ENCODE measurements around the gene RESP18.
"Not testable (repeated sequence)": the region's sequence is repeated elsewhere in the genome, so short reads cannot be mapped to it uniquely, and the experiment has no call there.

RESP18 gene

DNA sequence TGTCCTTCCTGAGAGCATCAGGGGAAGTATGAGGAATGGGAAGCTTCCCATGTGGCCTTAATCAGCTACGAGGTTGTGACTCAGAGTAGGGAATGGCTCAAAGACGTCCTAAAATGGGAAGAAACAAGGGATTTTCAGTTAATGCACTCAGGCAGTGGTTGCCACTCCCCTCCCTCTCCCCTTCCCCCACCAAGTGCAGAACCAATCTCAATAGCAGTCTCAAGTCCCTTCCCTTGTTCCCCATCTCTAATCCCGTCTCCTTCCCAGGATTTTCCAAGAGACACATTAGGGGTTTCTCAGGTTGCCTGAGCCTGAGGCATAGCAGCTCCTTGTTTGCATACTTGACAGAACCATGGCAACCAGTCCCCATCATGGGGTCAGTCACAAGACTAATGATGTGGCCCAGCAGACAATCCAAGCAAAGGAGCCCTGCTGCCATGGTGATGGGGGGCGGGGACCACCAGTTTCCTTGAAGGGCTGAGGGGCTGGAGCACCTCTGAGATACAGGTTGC, 18.2 kb upstream of the RESP18 start:
- H3K9me3 Mint-ChIP-seq: no peaks in the 10 kb centered on the region
- H3K4me3 Mint-ChIP-seq: no peak overlapping the region
- no peaks in the 10 kb centered on the region for H3K36me3 Mint-ChIP-seq
- ATAC-seq (replicated peaks): no peak
- no peak overlapping the region for H3K27ac Mint-ChIP-seq
- H3K4me1 Mint-ChIP-seq: no peaks in the 10 kb centered on the region
- peaks cover 48 to 60% of the 10 kb centered on the region in 2 donors for H3K27me3 Mint-ChIP-seq
- no peak for DNase-seq

DNA sequence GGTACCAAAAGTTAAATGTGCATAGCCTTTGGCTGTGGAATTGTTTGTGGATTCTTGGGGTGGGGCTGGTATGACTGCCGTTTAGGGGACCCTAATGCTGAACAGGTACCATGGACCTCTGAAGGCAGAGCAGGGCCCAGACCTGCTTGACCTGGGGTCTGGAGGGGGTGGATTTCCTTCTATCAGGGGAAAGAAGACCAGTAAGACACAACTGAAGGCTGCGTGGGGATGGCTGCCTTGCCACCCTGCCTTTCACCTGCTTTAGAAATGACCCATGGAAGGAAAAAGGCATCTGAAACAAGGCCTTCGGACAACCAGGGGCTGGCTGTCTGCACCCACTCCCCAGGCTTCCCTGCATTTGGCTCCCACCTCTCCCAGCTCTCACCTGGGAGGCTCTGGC, 17.7 kb upstream of the RESP18 start:
- Mint-ChIP-seq H3K36me3 (no peaks in the 10 kb centered on the region), H3K27me3 (peaks cover 42 to 54% of the 10 kb centered on the region in 2 donors), H3K4me1 (no peaks in the 10 kb centered on the region), H3K4me3 (no peak overlapping the region), H3K9me3 (no peaks in the 10 kb centered on the region), H3K27ac (no peak overlapping the region)
- DNase-seq: no peak
- no peak for ATAC-seq (replicated peaks)

DNA sequence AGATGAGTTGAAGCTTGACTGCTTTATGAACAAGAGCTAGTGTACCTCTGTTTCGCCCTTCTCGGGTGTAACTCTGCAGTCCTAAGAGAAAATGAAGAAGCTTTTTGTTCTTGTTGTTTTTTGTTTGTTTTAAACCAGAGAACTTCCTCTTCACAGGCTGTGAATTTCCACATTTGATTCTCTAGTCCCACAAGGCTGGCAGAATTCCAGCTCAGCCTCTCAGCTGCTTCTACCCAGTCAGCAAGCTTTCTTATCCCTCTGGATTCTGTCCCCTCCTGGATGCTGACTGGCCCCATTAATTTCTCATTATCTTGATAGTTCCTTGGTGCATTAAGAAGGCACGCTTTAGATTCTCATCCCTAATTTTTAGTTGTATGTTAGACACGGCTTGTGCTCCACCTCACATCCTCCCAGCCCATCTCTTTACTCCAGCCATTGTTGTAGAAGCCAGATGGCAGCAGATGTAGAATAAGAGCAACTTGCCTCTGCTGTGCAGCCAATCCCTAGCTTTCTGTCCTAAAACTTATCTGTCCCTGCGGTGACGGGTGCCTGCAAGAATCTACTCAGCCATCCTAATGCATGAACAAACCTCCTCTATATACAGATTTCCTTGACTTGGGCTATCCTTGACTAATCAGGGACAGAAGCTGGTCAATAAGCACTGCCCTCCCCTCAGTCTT, 12.3 kb upstream of the RESP18 start:
- Mint-ChIP-seq H3K4me3 (no peak overlapping the region), H3K27ac (no peak overlapping the region), H3K36me3 (no peaks in the 10 kb centered on the region), H3K4me1 (peaks cover 0 to 6% of the 10 kb centered on the region in 2 donors), H3K9me3 (no peaks in the 10 kb centered on the region), H3K27me3 (peaks cover 22 to 34% of the 10 kb centered on the region in 2 donors)
- ATAC-seq (replicated peaks) (no peak), DNase-seq (no peak)

DNA sequence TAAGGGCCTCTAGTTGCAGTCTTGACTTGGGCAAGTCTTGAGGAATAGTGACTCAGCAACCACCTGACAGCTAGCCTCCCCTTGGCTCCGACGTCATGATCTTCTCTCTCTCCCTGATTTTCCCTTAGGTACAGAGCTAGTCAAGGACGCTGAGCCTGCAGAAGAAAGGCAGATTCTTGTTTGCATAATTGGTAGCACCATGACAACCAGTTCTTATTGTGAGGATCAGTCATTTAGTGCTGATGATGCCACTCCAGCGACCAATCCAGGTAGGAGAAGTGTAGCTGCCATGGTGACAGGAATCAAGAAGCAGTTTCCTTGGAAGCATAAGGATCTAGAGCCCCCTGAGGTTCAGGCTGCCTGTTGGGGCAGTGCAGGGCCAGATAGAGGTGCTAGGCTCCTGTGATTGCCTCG, 2.8 kb upstream of the RESP18 start:
- peaks cover 5 to 7% of the 10 kb centered on the region in 2 donors for H3K36me3 Mint-ChIP-seq
- no peak overlapping the region for H3K27ac Mint-ChIP-seq
- H3K9me3 Mint-ChIP-seq: peaks cover 14 to 17% of the 10 kb centered on the region in 2 donors
- no peak overlapping the region for H3K4me3 Mint-ChIP-seq
- H3K27me3 Mint-ChIP-seq: peaks cover 67 to 81% of the 10 kb centered on the region in 2 donors
- no peak for DNase-seq
- peaks cover 0 to 7% of the 10 kb centered on the region in 2 donors for H3K4me1 Mint-ChIP-seq
- no peak for ATAC-seq (replicated peaks)

DNA sequence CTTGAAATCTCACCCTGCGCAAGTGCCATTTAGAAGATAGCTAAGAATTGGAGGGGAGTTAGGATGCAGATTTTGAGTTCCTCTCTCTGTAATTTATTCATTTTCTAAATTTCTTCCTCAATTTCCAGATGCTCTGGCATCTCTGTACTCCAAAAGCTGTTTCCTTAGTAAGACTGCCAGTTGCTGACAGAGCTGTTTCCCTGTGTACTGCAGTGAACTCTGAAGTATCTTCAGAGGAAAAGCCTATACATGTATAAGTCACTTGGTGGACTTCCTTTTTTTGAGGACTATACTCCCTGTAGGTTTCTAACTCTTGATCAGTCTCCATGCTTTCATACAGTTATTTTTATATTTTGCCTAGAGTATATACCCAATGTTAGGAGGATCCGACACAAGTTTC, 1.5 kb upstream of the RESP18 start:
- no peak for DNase-seq
- H3K9me3 Mint-ChIP-seq: peaks cover 13 to 17% of the 10 kb centered on the region in 2 donors
- peaks cover 0 to 7% of the 10 kb centered on the region in 2 donors for H3K4me1 Mint-ChIP-seq
- H3K27me3 Mint-ChIP-seq: peaks cover 67 to 86% of the 10 kb centered on the region in 2 donors
- no peak overlapping the region for H3K27ac Mint-ChIP-seq
- ATAC-seq (replicated peaks): no peak
- H3K4me3 Mint-ChIP-seq: no peak overlapping the region
- peaks cover 5 to 7% of the 10 kb centered on the region in 2 donors for H3K36me3 Mint-ChIP-seq

DNA sequence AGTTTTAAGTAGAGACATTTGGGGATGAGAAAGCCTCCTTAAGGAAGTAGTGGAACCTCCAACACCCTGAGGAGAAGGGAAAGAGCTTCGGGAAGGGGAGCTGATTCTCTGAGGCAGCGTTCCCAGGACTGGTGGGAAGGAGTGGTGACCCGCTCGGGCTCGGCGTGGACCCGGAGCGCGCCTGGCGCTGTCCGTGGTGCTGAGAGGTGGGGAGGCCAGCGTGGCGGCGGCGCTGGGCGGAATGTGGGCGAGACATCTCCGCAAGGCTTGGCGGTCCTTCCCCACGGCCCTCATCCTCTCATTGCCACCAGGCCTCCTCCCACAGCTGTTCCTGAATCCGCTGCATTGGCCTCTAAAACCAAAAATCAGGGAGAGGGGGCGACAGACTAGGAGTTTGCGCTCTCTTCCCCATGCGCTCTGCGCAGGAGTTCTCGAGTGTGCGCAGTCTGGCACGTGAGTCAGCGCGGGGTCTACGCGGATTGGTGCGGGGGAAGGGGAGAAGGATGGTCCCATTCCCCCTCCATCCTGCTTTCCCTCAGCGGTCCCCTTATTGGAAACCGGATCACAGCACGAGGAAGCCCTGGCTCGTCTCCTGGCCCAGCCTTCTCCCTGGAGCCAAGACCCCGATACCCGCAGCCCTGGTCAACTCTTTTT, 857 bp downstream of the RESP18 start:
- ATAC-seq (replicated peaks) (no peak), DNase-seq (no peak)
- H3K4me3 Mint-ChIP-seq: no peak overlapping the region
- H3K27ac Mint-ChIP-seq: no peak overlapping the region
- peaks cover 71 to 97% of the 10 kb centered on the region in 2 donors for H3K27me3 Mint-ChIP-seq
- H3K9me3 Mint-ChIP-seq: peaks cover 12 to 16% of the 10 kb centered on the region in 2 donors
- peaks cover 5 to 7% of the 10 kb centered on the region in 2 donors for H3K36me3 Mint-ChIP-seq
- H3K4me1 Mint-ChIP-seq: peaks cover 0 to 7% of the 10 kb centered on the region in 2 donors

DNA sequence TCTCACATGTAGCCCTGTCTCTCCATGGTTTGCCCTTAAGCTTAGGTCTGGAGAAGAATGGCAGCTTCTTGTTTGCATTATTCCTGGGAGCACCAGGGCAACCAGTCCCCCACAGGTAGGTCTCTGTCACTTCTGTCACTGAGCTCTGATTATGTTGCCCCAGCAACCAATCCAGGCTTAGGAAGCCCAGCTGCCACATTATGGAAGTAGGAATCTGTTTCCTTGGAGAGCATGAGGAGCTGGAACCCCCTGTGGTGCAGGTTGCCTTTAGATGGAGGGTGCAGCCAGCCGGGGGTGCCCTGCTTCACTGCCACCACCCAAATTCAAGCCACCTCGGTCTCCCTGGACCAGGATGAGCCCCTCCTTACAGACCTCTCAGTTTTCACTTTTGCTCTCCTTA, 4.8 kb downstream of the RESP18 start:
- no peak overlapping the region for H3K4me3 Mint-ChIP-seq
- DNase-seq (no peak), ATAC-seq (replicated peaks) (no peak)
- peaks cover 0 to 7% of the 10 kb centered on the region in 2 donors for H3K4me1 Mint-ChIP-seq
- H3K36me3 Mint-ChIP-seq: peaks cover 0 to 3% of the 10 kb centered on the region in 2 donors
- peaks cover 68 to 90% of the 10 kb centered on the region in 2 donors for H3K27me3 Mint-ChIP-seq
- H3K9me3 Mint-ChIP-seq: peaks cover 0 to 3% of the 10 kb centered on the region in 2 donors
- H3K27ac Mint-ChIP-seq: no peak overlapping the region

DNA sequence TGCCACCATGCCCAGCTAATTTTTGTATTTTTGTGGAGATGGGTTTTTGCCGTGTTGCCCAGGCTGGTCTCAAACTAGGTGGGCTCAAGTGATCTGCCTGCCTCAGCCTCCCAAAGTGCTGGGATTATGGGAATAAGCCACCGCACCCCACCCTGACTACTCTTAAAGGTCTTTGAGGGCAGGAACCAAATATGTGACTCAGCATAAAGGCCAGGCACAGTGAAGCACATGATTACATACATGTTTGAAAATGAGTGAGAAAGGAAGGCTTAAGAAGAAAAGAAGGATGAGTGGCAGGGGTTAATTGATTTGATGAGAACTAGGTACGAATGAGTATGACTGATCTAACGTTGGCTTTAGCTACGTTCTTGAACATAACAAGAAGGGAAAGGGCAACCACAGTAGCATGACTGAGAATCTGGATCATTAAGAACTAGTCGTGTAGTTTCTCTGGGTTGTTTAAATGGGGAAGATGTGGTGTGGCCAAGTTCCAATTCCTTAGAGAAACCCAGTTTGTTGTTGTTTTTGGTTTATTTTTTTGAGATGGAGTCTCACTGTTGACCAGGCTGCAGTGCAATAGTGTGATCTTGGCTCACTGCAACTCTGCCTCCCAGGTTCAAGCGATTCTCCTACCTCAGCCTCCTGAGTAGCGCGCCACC, 6.8 kb downstream of the RESP18 start:
- Mint-ChIP-seq H3K27me3 (peaks cover 64 to 86% of the 10 kb centered on the region in 2 donors), H3K36me3 (no peaks in the 10 kb centered on the region)

DNA sequence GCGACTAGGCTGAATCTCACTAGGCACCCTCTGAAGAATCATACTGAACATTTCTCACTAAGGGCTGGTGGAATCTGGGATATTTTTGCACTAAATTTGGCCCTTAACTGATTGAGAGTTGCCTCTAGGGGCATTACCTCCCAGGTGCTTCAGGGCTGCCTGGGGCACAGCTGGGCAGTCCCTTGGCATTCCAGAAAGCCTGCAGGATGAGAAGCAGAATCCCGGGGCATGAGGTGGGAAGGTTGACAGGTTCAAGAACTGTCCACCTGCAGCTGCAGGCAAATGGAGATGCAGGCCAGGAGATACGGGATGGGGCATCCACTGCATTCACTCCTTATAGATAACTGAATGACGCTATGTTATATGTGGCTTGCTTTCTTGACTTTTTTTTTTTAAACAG, 7.4 kb downstream of the RESP18 start:
- Mint-ChIP-seq H3K9me3 (no peaks in the 10 kb centered on the region), H3K27ac (no peak overlapping the region), H3K4me3 (no peak overlapping the region), H3K36me3 (no peaks in the 10 kb centered on the region), H3K27me3 (peaks cover 63 to 79% of the 10 kb centered on the region in 2 donors), H3K4me1 (no peaks in the 10 kb centered on the region)
- ATAC-seq (replicated peaks) (no peak), DNase-seq (no peak)

More for the DNA sequence above, 6.8 kb downstream of the RESP18 start:
- H3K27ac Mint-ChIP-seq: no peak overlapping the region
- DNase-seq: no peak
- H3K4me3 Mint-ChIP-seq: no peak overlapping the region
- H3K9me3 Mint-ChIP-seq: no peaks in the 10 kb centered on the region
- H3K4me1 Mint-ChIP-seq: no peaks in the 10 kb centered on the region
- ATAC-seq (replicated peaks): no peak

DNA sequence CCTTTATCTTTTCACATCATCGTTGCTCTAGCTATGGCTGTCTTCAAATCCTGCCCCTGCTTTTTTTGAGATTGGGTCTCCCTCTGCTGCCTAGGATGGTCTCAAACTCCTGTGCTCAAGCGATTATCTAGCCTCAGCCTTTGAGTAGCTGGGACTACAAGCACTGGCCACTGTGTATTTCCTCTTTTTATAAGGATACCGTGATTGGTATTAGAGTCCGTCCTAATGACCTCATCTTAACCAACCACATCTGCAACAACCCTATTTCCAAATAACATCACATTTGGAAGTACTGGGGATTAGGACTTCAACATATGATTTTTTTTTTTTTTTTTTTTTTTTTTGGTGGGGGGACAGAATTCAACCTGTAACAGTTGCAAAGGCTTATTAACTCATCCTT, 9.1 kb downstream of the RESP18 start:
- Mint-ChIP-seq H3K27me3 (peaks cover 56 to 64% of the 10 kb centered on the region in 2 donors), H3K4me1 (no peaks in the 10 kb centered on the region), H3K27ac (no peak overlapping the region), H3K36me3 (no peaks in the 10 kb centered on the region), H3K4me3 (no peak overlapping the region), H3K9me3 (no peaks in the 10 kb centered on the region)
- ATAC-seq (replicated peaks) (no peak), DNase-seq (no peak)

DNA sequence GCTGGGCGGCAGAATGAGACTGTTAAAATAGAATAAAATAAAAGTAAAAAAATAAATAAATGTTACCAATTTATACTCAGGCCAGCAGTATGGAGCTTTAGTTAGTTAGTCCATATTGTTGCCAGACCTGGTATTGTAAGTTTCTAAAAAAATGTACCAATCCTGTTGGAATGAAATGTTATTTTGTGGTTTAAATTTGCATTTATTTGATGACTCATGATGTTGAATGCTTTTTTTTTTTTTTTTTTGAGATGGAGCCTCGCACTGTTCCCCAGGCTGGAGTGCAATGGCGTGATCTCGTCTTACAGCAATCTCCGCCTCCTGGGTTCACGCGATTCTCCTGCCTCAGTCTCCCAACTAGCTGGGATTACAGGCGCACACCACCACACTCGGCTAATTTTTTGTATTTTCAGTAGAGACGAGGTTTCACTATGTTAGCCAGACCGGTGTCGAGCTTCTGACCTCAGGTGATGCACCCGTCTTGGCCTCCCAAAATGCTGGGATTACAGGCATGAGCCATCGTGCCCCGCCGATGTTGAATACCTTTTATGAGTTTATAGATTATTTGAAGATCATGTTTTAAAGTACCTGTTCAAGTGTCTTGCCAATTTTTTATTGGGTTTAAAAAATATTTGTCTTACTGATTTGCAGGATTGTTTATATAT, 17.6 kb downstream of the RESP18 start:
- Mint-ChIP-seq H3K36me3 (peaks cover 0 to 3% of the 10 kb centered on the region in 2 donors), H3K4me3 (no peak overlapping the region), H3K27me3 (peaks cover 16 to 23% of the 10 kb centered on the region in 2 donors), H3K4me1 (no peaks in the 10 kb centered on the region), H3K9me3 (peaks cover 3% of the 10 kb centered on the region in 2 donors), H3K27ac (no peak overlapping the region)
- ATAC-seq (replicated peaks) (no peak), DNase-seq (no peak)

DNA sequence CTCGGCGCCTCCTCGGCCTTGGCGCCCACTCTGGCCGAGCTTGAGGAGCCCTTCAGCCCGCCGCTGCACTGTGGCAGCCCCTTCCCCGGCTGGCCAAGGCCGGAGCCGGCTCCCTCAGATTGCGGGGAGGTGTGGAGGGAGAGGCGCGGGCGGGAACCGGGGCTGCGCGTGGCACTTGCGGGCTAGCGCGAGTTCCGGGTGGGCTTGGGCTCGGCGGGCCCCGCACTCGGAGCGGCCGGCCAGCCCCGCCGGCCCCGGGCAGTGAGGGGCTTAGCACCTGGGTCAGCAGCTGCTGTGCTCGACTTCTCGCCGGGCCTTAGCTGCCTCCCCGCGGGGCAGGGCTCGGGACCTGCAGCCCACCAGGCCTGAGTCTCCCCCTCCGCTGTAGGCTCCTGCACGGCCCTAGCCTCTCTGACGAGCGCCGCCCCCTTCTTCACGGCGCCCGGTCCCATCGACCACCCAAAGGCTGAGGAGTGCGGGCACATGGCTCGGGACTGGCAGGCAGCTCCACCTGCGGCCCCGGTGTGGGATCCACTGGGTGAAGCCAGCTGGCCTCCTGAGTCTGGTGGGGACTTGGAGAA, 19.8 kb downstream of the RESP18 start:
- not testable (repeated sequence) for H3K4me1 Mint-ChIP-seq; H3K4me3 Mint-ChIP-seq; ATAC-seq (replicated peaks); H3K9me3 Mint-ChIP-seq; DNase-seq; H3K36me3 Mint-ChIP-seq; H3K27ac Mint-ChIP-seq
- peaks cover 33 to 34% of the 10 kb centered on the region in 2 donors for H3K27me3 Mint-ChIP-seq

DNA sequence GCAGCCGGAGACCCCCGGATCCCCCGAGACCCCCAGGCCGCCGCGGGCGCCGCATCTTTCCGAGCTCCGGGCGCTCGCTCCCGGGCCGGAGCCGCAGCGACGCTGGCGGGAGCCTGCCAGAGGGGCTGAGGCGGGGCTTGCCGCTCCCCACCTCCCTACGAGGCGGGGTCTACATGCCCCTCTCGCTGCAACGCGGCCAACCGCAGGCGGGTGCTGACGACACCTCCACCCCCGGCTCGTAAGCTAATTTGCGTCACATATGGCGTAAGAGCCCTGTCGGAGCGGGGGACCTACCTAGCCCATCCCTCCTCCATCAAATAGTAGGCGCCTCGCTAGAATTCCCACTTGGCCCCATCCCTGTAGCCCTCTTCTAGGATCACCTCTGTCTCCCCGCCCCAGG, 23.3 kb downstream of the RESP18 start, which contains the start of gene PTPRN:
Gene PTPRN (minus strand): TSS at position 124 of the 400 bp plus-strand sequence. CDS start 69 bp downstream, at position 55.
- Mint-ChIP-seq H3K27ac (no peak within 1 kb of the TSS), H3K4me1 (no peaks in the 10 kb centered on the region), H3K27me3 (peaks cover 52 to 62% of the 10 kb centered on the region in 2 donors), H3K9me3 (peaks cover 3 to 4% of the 10 kb centered on the region in 2 donors), H3K4me3 (no peak within 1 kb of the TSS), H3K36me3 (peaks cover 0 to 3% of the 10 kb centered on the region in 2 donors)
- DNase-seq (no peak), ATAC-seq (replicated peaks) (no peak)

Data from stimulated activated naive B cell treated with anti-CD40 and anti-IgM and Interleukin-4, amounts not matched to agents 10 μg/mL and 1 μg/mL and 100 μg/mL, for 72 hours (primary cell).